Thyroid gland (tissue), 4 donors: ENCODE results near the gene UBXN4. TPM values are rescaled to one million over a fixed set of nuclear protein-coding genes. Genes with fewer than 3 reads are reported as not detected.

Source experiments
- DNase-seq, 2 donors: peaks; one replicate each; pipeline ENCODE4 v3.0.0-alpha.2; 2019
- H3K27ac ChIP-seq, 3 donors: fragments of 200-600 bp; sonication (generic); 1 replicate in 2 of 3; 2 replicates in 1 of 3; pipeline ENCODE4 v1.5.1; 2016 to 2019; ENCODE audit warnings: mild to moderate bottlenecking in 1 of 3, moderate library complexity in 1 of 3
- H3K27me3 ChIP-seq: fragments of 200-600 bp; sonication (generic); one replicate; pipeline ENCODE4 v1.5.1; 2019
- H3K36me3 ChIP-seq, 2 donors: fragments of 200-600 bp; sonication (generic); one replicate each; pipeline ENCODE4 v1.5.1; 2016 to 2019
- H3K4me1 ChIP-seq, 2 donors: fragments of 200-600 bp; sonication (generic); one replicate each; pipeline ENCODE4 v1.5.1; 2017 to 2019
- H3K4me3 ChIP-seq, 3 donors: fragments of 200-600 bp; sonication (generic); replicated peaks in 1 of 3; 1 replicate in 2 of 3; 2 replicates in 1 of 3; pipeline ENCODE4 v1.5.1; 2016; ENCODE audit warnings: mild to moderate bottlenecking in 1 of 3
- H3K9me3 ChIP-seq: fragments of 200-600 bp; sonication (generic); one replicate; pipeline ENCODE4 v1.5.1; 2017
- CTCF ChIP-seq, 6 experiments: fragments of 200-600 bp in 3 of 6; fragments of 450-650 bp in 3 of 6; sonication (generic) in 3 of 6; IDR thresholded peaks; one replicate each; pipeline ENCODE4 v1.5.1; 2016 to 2019; ENCODE audit warnings: antibody characterized with exemption in 6 of 6, mild to moderate bottlenecking in 2 of 6, inconsistent platforms in 1 of 6, moderate library complexity in 1 of 6
- POLR2A ChIP-seq, 2 donors: fragments of 450-650 bp; IDR thresholded peaks; one replicate each; pipeline ENCODE4 v1.6.1; 2017; ENCODE audit warnings: antibody characterized with exemption in 2 of 2, mild to moderate bottlenecking in 2 of 2, moderate library complexity in 1 of 2
- WGBS, 2 donors: methylation state at CpG; one replicate each; pipeline ENCODE4 v1.1.5; 2017; 5-methylcytosine and 5-hydroxymethylcytosine counted together
- intact Hi-C: fragments of 100-400 bp; cut with DNase I; formaldehyde crosslinking; loops from one replicate; pipeline ENCODE4 v1.15.1; 2023
- total RNA-seq, 4 donors: library from RNA; depleted of rRNA; stranded (reverse); fragments of >200 nt; gene quantifications; one replicate each; pipeline ENCODE4 v1.2.3, GENCODE V29; 2016

Gene UBXN4
- total RNA-seq, 4 donors from 2014 or later, result 83.6 to 134 (median 98.6) TPM

- no peak overlapping the region for H3K27ac ChIP-seq
- H3K36me3 ChIP-seq, result no peaks in the 10 kb centered on the region
- no peaks in the 10 kb centered on the region for H3K4me1 ChIP-seq
- TF ChIP-seq CTCF (IDR thresholded peaks at IDR 0.05) (peak; percentile 66 to 97 (median 75)), POLR2A (IDR thresholded peaks at IDR 0.05) (no peak)
- 46 to 47% methylated on average over 22 of the region's 22 CpGs for WGBS, 2 donors
- intact Hi-C loops, result no loop called here
- H3K27me3 ChIP-seq, result no peaks in the 10 kb centered on the region
- H3K9me3 ChIP-seq, result no peaks in the 10 kb centered on the region
- H3K4me3 ChIP-seq, result no peak overlapping the region
- peak; percentile 65 to 75 for DNase-seq
Measured at GRCh38 chr2:135797497-135798274, 56.0 kb downstream of the UBXN4 start.

- Histone ChIP-seq H3K4me1 (no peaks in the 10 kb centered on the region), H3K9me3 (no peaks in the 10 kb centered on the region), H3K27me3 (no peaks in the 10 kb centered on the region), H3K36me3 (no peaks in the 10 kb centered on the region), H3K27ac (no peak overlapping the region), H3K4me3 (no peak overlapping the region)
- TF ChIP-seq POLR2A (IDR thresholded peaks at IDR 0.05) (no peak), CTCF (IDR thresholded peaks at IDR 0.05) (no peak)
- no peak for DNase-seq
- intact Hi-C loops, result no loop called here
- WGBS, 2 donors, result 66 to 72% methylated on average over 5 of the region's 5 CpGs
Measured at GRCh38 chr2:135798275-135798705, 56.6 kb downstream of the UBXN4 start.

GRCh38 chr2:135798762-135799161, 57.1 kb downstream of the UBXN4 start:
- H3K4me1 ChIP-seq, result no peaks in the 10 kb centered on the region
- intact Hi-C loops, result no loop called here
- no peaks in the 10 kb centered on the region for H3K27me3 ChIP-seq
- no peak for DNase-seq
- H3K27ac ChIP-seq, result no peak overlapping the region
- WGBS, 2 donors, result 52 to 62% methylated on average over 4 of the region's 4 CpGs
- no peaks in the 10 kb centered on the region for H3K9me3 ChIP-seq
- H3K36me3 ChIP-seq, result no peaks in the 10 kb centered on the region
- no peak for TF ChIP-seq CTCF (IDR thresholded peaks at IDR 0.05)
- TF ChIP-seq POLR2A (IDR thresholded peaks at IDR 0.05), result no peak
- H3K4me3 ChIP-seq, result no peak overlapping the region

GRCh38 chr2:135799738-135800137, 58.1 kb downstream of the UBXN4 start:
- intact Hi-C loops, result no loop called here
- Histone ChIP-seq H3K36me3 (no peaks in the 10 kb centered on the region), H3K4me1 (no peaks in the 10 kb centered on the region), H3K27me3 (no peaks in the 10 kb centered on the region), H3K9me3 (no peaks in the 10 kb centered on the region), H3K4me3 (no peak overlapping the region), H3K27ac (no peak overlapping the region)
- WGBS, 2 donors, result 40 to 46% methylated on average over 2 of the region's 2 CpGs
- TF ChIP-seq CTCF (IDR thresholded peaks at IDR 0.05), result no peak
- TF ChIP-seq POLR2A (IDR thresholded peaks at IDR 0.05), result no peak
- DNase-seq, result no peak
